Transverse colon (tissue), 3 donors: ENCODE measurements around the gene MVP.
A peak's percentile ranks its signal among the peaks of the same experiment; 100 is the strongest.

Experiments
- POLR2A ChIP-seq: fragments of 450-650 bp; IDR thresholded peaks from one replicate; pipeline ENCODE4 v1.6.1; 2016; ENCODE audit warnings: antibody characterized with exemption, mild to moderate bottlenecking, moderate library complexity
- POLR2AphosphoS5 ChIP-seq, 3 donors: sonication (generic); formaldehyde crosslinking; IDR thresholded peaks; one replicate each; pipeline ENCODE4 v1.6.1; 2016; ENCODE audit warnings: antibody characterized with exemption in 3 of 3

DNA sequence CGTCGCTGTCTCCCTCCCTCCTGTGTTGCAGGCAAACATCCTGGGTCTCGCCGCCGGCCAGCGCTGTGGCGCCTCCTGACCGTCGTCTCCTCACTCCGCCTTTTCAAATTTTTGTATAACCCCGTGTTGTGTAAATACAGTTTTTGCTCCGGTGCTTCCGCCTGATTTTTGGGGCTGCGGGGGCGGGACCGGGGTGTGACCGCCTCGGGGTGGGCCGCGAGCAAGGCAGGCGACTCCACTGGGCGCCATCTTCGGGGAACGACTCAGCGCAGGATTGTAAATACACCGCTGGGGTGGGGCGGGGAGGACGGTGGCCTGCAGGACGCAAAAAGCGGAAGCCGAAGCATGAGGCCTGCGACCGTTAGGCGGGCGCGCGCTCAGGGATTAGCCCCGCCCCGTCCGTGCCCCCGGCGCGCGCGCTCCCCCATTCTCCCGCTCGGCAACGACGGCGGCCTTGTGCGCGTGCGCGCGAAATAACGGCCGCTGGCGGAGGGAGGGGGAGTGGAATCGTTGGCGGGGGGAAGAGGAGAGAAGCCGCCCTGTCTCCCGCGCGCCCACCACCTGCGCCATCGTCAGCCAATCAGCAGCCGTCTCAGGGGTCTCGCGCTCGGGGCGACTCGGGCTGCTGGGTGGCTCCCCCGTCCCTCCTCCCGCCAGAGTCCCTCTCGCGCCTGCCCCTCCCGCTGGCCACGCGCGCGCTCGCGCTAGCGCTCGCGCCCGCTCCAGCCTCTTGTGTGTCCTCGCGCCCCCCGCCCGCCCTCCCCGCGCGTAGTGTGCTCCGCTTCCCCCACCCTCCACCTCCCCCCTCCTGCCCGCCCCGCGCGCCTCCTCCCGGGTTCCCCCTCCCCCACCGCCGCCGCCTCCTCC is 14.8 kb upstream of the MVP start:
- TF ChIP-seq POLR2AphosphoS5 (IDR thresholded peaks at IDR 0.05) (peak; percentile 96 to 99 (median 98)), POLR2A (peak; percentile 96)
